Mammary epithelial cell (primary cell): ENCODE measurements around the gene SRI.

Experiments used
- CTCF ChIP-seq, 2 donors: IDR thresholded peaks in 1 of 2; conservative IDR thresholded peaks in 1 of 2; 2 replicates each; pipeline ENCODE4 v1.5.1; 2011 to 2012; ENCODE audit warnings: inconsistent platforms in 2 of 2, low read length in 2 of 2, mild to moderate bottlenecking in 2 of 2, control low read depth in 1 of 2, low read depth in 1 of 2; ENCODE audit not compliant: insufficient read depth in 1 of 2; ENCODE audit errors: extremely low read depth in 1 of 2
- EZH2 ChIP-seq: IDR thresholded peaks from 2 replicates; pipeline ENCODE4 v1.6.1; 2012; ENCODE audit warnings: low read length, inconsistent platforms, borderline replicate concordance

GRCh38 chr7:88205179-88205578, 14.7 kb downstream of the SRI start:
- TF ChIP-seq CTCF (conservative IDR thresholded peaks at IDR 0.05 in 1 of 2, IDR thresholded peaks at IDR 0.05 in 1 of 2; ENCODE audit: extremely low read depth in 1 of 2, insufficient read depth in 1 of 2, low read depth in 1 of 2, low read length in 2 of 2) (no peak), EZH2 (no peak)
